ENCODE measurements around the gene WDR33. TPM values are rescaled to one million over a fixed set of nuclear protein-coding genes. Genes with fewer than 3 reads are reported as not detected.

The WDR33 gene
- total and polyA plus RNA-seq, 2 donors (not counting 3 experiments of a cell fraction or from before 2014, with no cell fraction given), result 16.4 to 52.5 TPM

GRCh38 chr2:127671557-127672302, 139.2 kb downstream of the WDR33 start:
- ChIA-PET POLR2A (no interaction called here), CTCF (interaction anchor here (1.2 to 1.7 kb wide), 2 partner anchors 8 to 24 kb away, joined by 3 to 9 read pairs; no protein-coding TSS in a partner anchor)
- FAIRE-seq (no peak), DNase-seq (ENCODE audit: low read depth, low spot score) (no peak)
- no peaks in the 10 kb centered on the region for H3K9me3 ChIP-seq (replicated peaks; ENCODE audit: control insufficient read depth, insufficient read depth, low read length)
- no peak overlapping the region for H2AFZ ChIP-seq (ENCODE audit: low read depth, low read length)
- no peak overlapping the region for H3K4me2 ChIP-seq (ENCODE audit: insufficient read depth, low read length)
- no peaks in the 10 kb centered on the region for H3K36me3 ChIP-seq (ENCODE audit: control insufficient read depth in 2 of 2, extremely low read depth in 1 of 2, insufficient read depth in 2 of 2, low read length in 2 of 2)
- no peaks in the 10 kb centered on the region for H3K9me1 ChIP-seq (replicated peaks; ENCODE audit: control insufficient read depth, extremely low read depth, insufficient read depth, low read length)
- H3K79me2 ChIP-seq (ENCODE audit: control insufficient read depth, insufficient read depth, low read length), result no peaks in the 10 kb centered on the region
- no peak overlapping the region for H3K4me3 ChIP-seq (replicated peaks in 1 of 3; ENCODE audit: insufficient read depth in 1 of 3, low read depth in 1 of 3, low read length in 3 of 3)
- dilution Hi-C loops (cut with MboI; ENCODE audit: extremely low pct_ligation_motif_present, low sequenced_read_pairs) (no loop called here), intact Hi-C loops (cut with micrococcal nuclease) (loop anchor here (1.0 kb wide), 1 partner anchor 7 kb away; no protein-coding TSS in a partner anchor)
- peaks cover 18% of the 10 kb centered on the region for H3K4me1 ChIP-seq (ENCODE audit: control insufficient read depth, extremely low read depth, insufficient read depth, low read length)
- no peaks in the 10 kb centered on the region for H3K27me3 ChIP-seq (ENCODE audit: control insufficient read depth in 2 of 2, insufficient read depth in 2 of 2, low read length in 2 of 2)
- BruUV-seq (replicated peaks), result no TSS peak
- TF ChIP-seq GATA2 (IDR thresholded peaks at IDR 0.05; ENCODE audit: insufficient read depth, insufficient read length, low read depth, low read length), result no peak
- TF ChIP-seq JUN (IDR thresholded peaks at IDR 0.05; ENCODE audit: borderline replicate concordance, insufficient read depth, insufficient read length, low read depth), result no peak
- no peak for TF ChIP-seq CTCF (IDR thresholded peaks at IDR 0.05; ENCODE audit: extremely low read depth in 1 of 2, insufficient read depth in 1 of 2, low read depth in 1 of 2, low read length in 2 of 2)
- no peak for TF ChIP-seq MYC (IDR thresholded peaks at IDR 0.05; ENCODE audit: low read depth, low read length)
- no peak for TF ChIP-seq POLR2AphosphoS5 (IDR thresholded peaks at IDR 0.05; ENCODE audit: insufficient read depth, low read depth, low read length)
- no peak for TF ChIP-seq EZH2 (IDR thresholded peaks at IDR 0.05; ENCODE audit: borderline replicate concordance, low read depth, low read length, severe bottlenecking)
- TF ChIP-seq FOS (IDR thresholded peaks at IDR 0.05; ENCODE audit: borderline replicate concordance, insufficient read depth, low read length), result no peak
- no peak for TF ChIP-seq POLR2A (IDR thresholded peaks at IDR 0.05; ENCODE audit: low read depth, low read length)
- no peak overlapping the region for H3K27ac ChIP-seq (ENCODE audit: insufficient read depth, low read depth, low read length)
- H4K20me1 ChIP-seq (replicated peaks; ENCODE audit: control insufficient read depth, extremely low read depth, insufficient read depth, low read length), result no peaks in the 10 kb centered on the region
- no peak overlapping the region for H3K9ac ChIP-seq (replicated peaks; ENCODE audit: extremely low read depth, insufficient read depth, low read length)

All from endothelial cell of umbilical vein (primary cell).